IMR-90 (cell line): ENCODE measurements around the gene GPI. TPM values are rescaled to one million over a fixed set of nuclear protein-coding genes. Genes with fewer than 3 reads are reported as not detected.

Source experiments
- ATAC-seq: fragments of 200-7000 bp; cut with Tn5 transposase; 2 replicates; pipeline ENCODE4 v1.9.1; 2020; ENCODE audit warnings: low read depth, mild to moderate bottlenecking, moderate library complexity
- BruUV-seq: library from RNA; stranded (reverse); fragments of 400-500 nt; replicated peaks from 2 replicates; lab custom pipeline; 2021; lab: Mats Ljungman, UMichigan
- CTCF ChIA-PET: fragments of 300-600 bp; formaldehyde crosslinking; extraction: SDS; loops from one replicate; lab custom pipeline; 2021; ENCODE audit warnings: antibody characterized with exemption; lab: Yijun Ruan, JAX
- POLR2A ChIA-PET: fragments of 300-600 bp; sonication (Branson Sonifier 250); formaldehyde crosslinking; loops from one replicate; lab custom pipeline; 2022; ENCODE audit warnings: antibody characterized with exemption; ENCODE audit not compliant: unreplicated experiment; lab: Charles Lee
- DNase-seq: peaks from one replicate; pipeline ENCODE4 v3.0.0; 2013
- H2AFZ ChIP-seq: replicated peaks from 2 replicates; pipeline ENCODE3; 2013; ENCODE audit warnings: low read length, mild to moderate bottlenecking; ENCODE audit not compliant: poor library complexity
- H2AK5ac ChIP-seq: 2 replicates; pipeline ENCODE4 v1.6.1; 2013; ENCODE audit warnings: low read depth, low read length, inconsistent platforms
- H2AK9ac ChIP-seq: replicated peaks from 2 replicates; pipeline ENCODE3; 2013; ENCODE audit warnings: mild to moderate bottlenecking, low read depth, low read length, moderate library complexity; ENCODE audit not compliant: poor library complexity
- H2BK120ac ChIP-seq: 2 replicates; pipeline ENCODE4 v1.6.1; 2013; ENCODE audit warnings: low read depth, low read length, inconsistent platforms
- H2BK15ac ChIP-seq: 3 replicates; pipeline ENCODE4 v1.6.1; 2013; ENCODE audit warnings: low read depth, low read length, inconsistent platforms
- H2BK20ac ChIP-seq: 2 replicates; pipeline ENCODE4 v1.6.1; 2013; ENCODE audit warnings: low read depth, mild to moderate bottlenecking, inconsistent platforms, low read length, moderate library complexity
- H2BK5ac ChIP-seq: 2 replicates; pipeline ENCODE4 v1.6.1; 2013; ENCODE audit warnings: mild to moderate bottlenecking, low read depth, low read length, inconsistent platforms; ENCODE audit not compliant: poor library complexity, severe bottlenecking
- H3K14ac ChIP-seq: replicated peaks from 2 replicates; pipeline ENCODE4 v1.6.1; 2013; ENCODE audit warnings: low read depth, low read length, inconsistent platforms
- H3K18ac ChIP-seq: 2 replicates; pipeline ENCODE4 v1.6.1; 2013; ENCODE audit warnings: low read depth, low read length, control low read depth
- H3K23ac ChIP-seq: 2 replicates; pipeline ENCODE4 v1.6.1; 2013; ENCODE audit warnings: low read depth, low read length, inconsistent platforms
- H3K27ac ChIP-seq: 2 replicates; pipeline ENCODE4 v1.5.1; 2013; ENCODE audit warnings: mild to moderate bottlenecking, control low read depth, low read length; ENCODE audit not compliant: insufficient read depth
- H3K27me3 ChIP-seq: 2 replicates; pipeline ENCODE4 v1.6.1; 2013; ENCODE audit warnings: low read length; ENCODE audit not compliant: control insufficient read depth, insufficient read depth
- H3K36me3 ChIP-seq: 2 replicates; pipeline ENCODE4 v1.6.1; 2013; ENCODE audit warnings: low read length, mixed read lengths; ENCODE audit not compliant: control insufficient read depth, insufficient read depth
- H3K4ac ChIP-seq: 2 replicates; pipeline ENCODE4 v1.6.1; 2013; ENCODE audit warnings: low read depth, low read length, inconsistent platforms
- H3K4me1 ChIP-seq: 2 replicates; pipeline ENCODE4 v1.6.1; 2013; ENCODE audit warnings: low read length, mixed read lengths; ENCODE audit not compliant: control insufficient read depth, insufficient read depth
- H3K4me2 ChIP-seq: 2 replicates; pipeline ENCODE4 v1.6.1; 2013; ENCODE audit warnings: low read depth, mild to moderate bottlenecking, control low read depth, low read length, moderate library complexity
- H3K4me3 ChIP-seq: 2 replicates; pipeline ENCODE4 v1.5.1; 2013; ENCODE audit warnings: low read depth, mild to moderate bottlenecking, control low read depth, low read length, moderate library complexity; ENCODE audit not compliant: insufficient read depth
- H3K56ac ChIP-seq: 2 replicates; pipeline ENCODE4 v1.6.1; 2013; ENCODE audit warnings: low read length, inconsistent platforms; ENCODE audit not compliant: insufficient read depth; ENCODE audit errors: extremely low read depth
- H3K79me1 ChIP-seq, 2 experiments: 2 replicates each; pipeline ENCODE4 v1.6.1; 2013; ENCODE audit warnings: low read length in 2 of 2, inconsistent platforms in 1 of 2, low read depth in 1 of 2
- H3K9ac ChIP-seq: 2 replicates; pipeline ENCODE4 v1.6.1; 2013; ENCODE audit warnings: low read depth, low read length, control low read depth
- H3K9me1 ChIP-seq: 2 replicates; pipeline ENCODE4 v1.6.1; 2013; ENCODE audit warnings: low read length, inconsistent platforms; ENCODE audit not compliant: insufficient read depth
- H3K9me3 ChIP-seq: 2 replicates; pipeline ENCODE4 v1.6.1; 2013; ENCODE audit warnings: low read length; ENCODE audit not compliant: control insufficient read depth, insufficient read depth
- H4K20me1 ChIP-seq: 2 replicates; pipeline ENCODE4 v1.6.1; 2013; ENCODE audit warnings: low read length, inconsistent platforms; ENCODE audit not compliant: insufficient read depth
- H4K5ac ChIP-seq: 2 replicates; pipeline ENCODE4 v1.6.1; 2013; ENCODE audit warnings: mild to moderate bottlenecking, low read depth, low read length, control low read depth
- H4K8ac ChIP-seq, 2 experiments: 2 replicates each; pipeline ENCODE4 v1.6.1; 2013; ENCODE audit warnings: low read depth in 2 of 2, low read length in 2 of 2, control low read depth in 1 of 2, inconsistent platforms in 1 of 2
- H4K91ac ChIP-seq: 2 replicates; pipeline ENCODE4 v1.6.1; 2013; ENCODE audit warnings: low read depth, low read length, inconsistent platforms; ENCODE audit not compliant: insufficient read depth
- MAZ ChIP-seq: IDR thresholded peaks from 2 replicates; pipeline ENCODE4 v1.6.1; 2012; ENCODE audit warnings: low read depth, mild to moderate bottlenecking, low read length, improper control_type of control experiment, moderate library complexity, borderline replicate concordance
- NFE2L2 ChIP-seq: fragments of 150-350 bp; IDR thresholded peaks from 2 replicates; pipeline ENCODE4 v1.6.1; 2016; ENCODE audit warnings: low read depth, mild to moderate bottlenecking, low read length
- RAD21 ChIP-seq: IDR thresholded peaks from 2 replicates; pipeline ENCODE4 v1.6.1; 2012; ENCODE audit warnings: low read length, improper control_type of control experiment
- WGBS, 2 experiments: methylation state at CpG; one replicate each; pipeline versions ENCODE4 v1.1.5 to v1.1.7; 2013; ENCODE audit warnings: missing lambda C conversion rate in 2 of 2; ENCODE audit not compliant: insufficient read length in 1 of 2; ENCODE audit errors: extremely low coverage in 2 of 2; 5-methylcytosine and 5-hydroxymethylcytosine counted together
- dilution Hi-C: fragments of 300-500 bp; cut with HindIII; formaldehyde crosslinking; loops from one replicate; pipeline ENCODE4 v1.14.3; 2018; ENCODE audit warnings: low sequenced_read_pairs; ENCODE audit not compliant: unreplicated experiment
- in situ Hi-C: fragments of 300-500 bp; cut with MboI; formaldehyde crosslinking; loops from 3 replicates; pipeline ENCODE4 v1.14.3; 2019; ENCODE audit warnings: low sequenced_read_pairs, inconsistent platforms, mixed read lengths
- intact Hi-C: fragments of 100-400 bp; cut with micrococcal nuclease; formaldehyde crosslinking; loops from 2 replicates; pipeline ENCODE4 v1.10.0; 2022
- polyA plus RNA-seq, 3 experiments: library from polyadenylated mRNA; depleted of rRNA; stranded (reverse); fragments of >200 nt; gene quantifications; 2 replicates each; pipeline ENCODE4 v1.2.3, GENCODE V29; 2012; ENCODE audit warnings: low replicate concordance in 1 of 3
- total RNA-seq: library from RNA; depleted of rRNA; stranded (reverse); fragments of >200 nt; gene quantifications from 2 replicates; pipeline ENCODE4 v1.2.3, GENCODE V29; 2012
- TF ChIP-seq, protein P1 (sequence below): conservative IDR thresholded peaks from 2 replicates; pipeline ENCODE4 v1.5.1; 2012; ENCODE audit warnings: mild to moderate bottlenecking, low read depth, low read length, improper control_type of control experiment

Gene GPI
- total and polyA plus RNA-seq, 2 of the 4 experiments (the other 2 are of a cell fraction) = 147 to 239 TPM

DNA sequence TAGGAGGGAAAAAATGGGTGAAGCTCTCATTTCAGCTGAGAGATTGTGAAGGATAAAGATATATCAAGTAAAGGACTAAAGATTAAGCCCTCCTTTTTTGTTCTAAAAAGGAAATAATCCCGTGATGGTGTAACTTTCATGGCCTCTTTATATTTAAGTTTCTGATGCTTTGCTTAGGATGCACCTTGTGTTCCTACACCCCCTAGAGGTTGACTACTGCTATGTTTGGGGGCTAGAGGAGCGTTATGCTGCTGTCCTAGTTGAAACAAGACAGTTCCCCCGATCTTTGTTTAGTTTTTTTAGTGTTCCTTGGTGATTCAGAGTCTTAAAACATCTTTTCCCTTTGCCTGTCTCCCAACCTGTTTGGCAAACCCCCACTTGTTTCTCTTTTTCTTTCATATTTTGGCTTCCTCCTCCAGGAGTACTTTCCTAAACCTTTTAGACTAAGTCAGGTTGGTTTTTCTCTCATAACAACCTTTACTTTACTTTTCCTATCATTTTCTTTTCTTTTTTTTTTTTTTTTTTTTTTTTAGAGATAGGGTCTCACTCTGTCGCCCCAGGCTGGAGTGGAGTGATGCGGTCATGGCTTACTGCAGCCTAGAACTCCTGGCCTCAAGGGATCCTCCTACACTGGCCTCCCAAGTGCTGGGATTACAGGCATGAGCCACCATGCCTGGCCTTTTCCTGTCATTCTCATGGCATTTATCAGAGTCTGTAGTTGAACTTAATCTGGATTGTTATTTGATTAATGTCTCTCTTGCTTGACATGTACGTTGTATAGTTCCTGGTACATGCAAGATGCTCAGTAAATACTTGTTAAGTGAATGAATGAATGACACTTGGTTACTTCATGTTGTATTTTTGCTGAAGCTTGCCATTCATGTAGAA is 66.0 kb downstream of the GPI start:
- Histone ChIP-seq H4K91ac (no peak overlapping the region), H3K9ac (peak overlapping the region; percentile 19; the same call in 1 of the 2 replicates), H3K4me1 (peaks cover 22% of the 10 kb centered on the region), H3K14ac (no peak overlapping the region), H3K4me2 (peak overlapping the region; percentile 59), H2AK5ac (peak overlapping the region; percentile 35; the same call in 1 of the 2 replicates), H2AK9ac (no peak overlapping the region), H3K9me1 (peaks cover 7% of the 10 kb centered on the region; the same call in 1 of the 2 replicates), H2BK120ac (no peak overlapping the region), H4K8ac (no peak overlapping the region), H2BK15ac (no peak overlapping the region), H2BK20ac (no peak overlapping the region), H3K4me3 (peak overlapping the region; percentile 8; the same call in 1 of the 2 replicates), H3K23ac (peak overlapping the region; percentile 22), H3K27me3 (no peaks in the 10 kb centered on the region), H3K18ac (peak overlapping the region; percentile 43; the same call in 1 of the 2 replicates), H3K36me3 (peaks cover 15% of the 10 kb centered on the region), H3K79me1 (peaks cover 12 to 55% of the 10 kb centered on the region in 2 experiments; a peak in 3 of 4 replicates), H2AFZ (no peak overlapping the region), H2BK5ac (peak overlapping the region; percentile 60), H4K20me1 (peaks cover 62% of the 10 kb centered on the region), H3K4ac (no peak overlapping the region), H3K27ac (peak overlapping the region; percentile 54; the same call in 1 of the 2 replicates), H4K5ac (no peak overlapping the region), H3K56ac (no peak overlapping the region), H3K9me3 (no peaks in the 10 kb centered on the region)
- ChIA-PET POLR2A (no interaction called here), CTCF (interaction anchor here (0.6 to 0.7 kb wide), 2 partner anchors 10 to 54 kb away, joined by 3 to 4 read pairs; no protein-coding TSS in a partner anchor)
- intact Hi-C loops (loop anchor here (1.0 to 10.0 kb wide), 3 partner anchors 27 to 206 kb away; partner anchors contain the start of gene PDCD2L), in situ Hi-C loops (no loop called here), dilution Hi-C loops (no loop called here)
- BruUV-seq = TSS peak; percentile 52
- TF ChIP-seq NFE2L2 (no peak), RAD21 (peak; percentile 44), MAZ (peak; percentile 57)
- TF ChIP-seq, protein P1, sequence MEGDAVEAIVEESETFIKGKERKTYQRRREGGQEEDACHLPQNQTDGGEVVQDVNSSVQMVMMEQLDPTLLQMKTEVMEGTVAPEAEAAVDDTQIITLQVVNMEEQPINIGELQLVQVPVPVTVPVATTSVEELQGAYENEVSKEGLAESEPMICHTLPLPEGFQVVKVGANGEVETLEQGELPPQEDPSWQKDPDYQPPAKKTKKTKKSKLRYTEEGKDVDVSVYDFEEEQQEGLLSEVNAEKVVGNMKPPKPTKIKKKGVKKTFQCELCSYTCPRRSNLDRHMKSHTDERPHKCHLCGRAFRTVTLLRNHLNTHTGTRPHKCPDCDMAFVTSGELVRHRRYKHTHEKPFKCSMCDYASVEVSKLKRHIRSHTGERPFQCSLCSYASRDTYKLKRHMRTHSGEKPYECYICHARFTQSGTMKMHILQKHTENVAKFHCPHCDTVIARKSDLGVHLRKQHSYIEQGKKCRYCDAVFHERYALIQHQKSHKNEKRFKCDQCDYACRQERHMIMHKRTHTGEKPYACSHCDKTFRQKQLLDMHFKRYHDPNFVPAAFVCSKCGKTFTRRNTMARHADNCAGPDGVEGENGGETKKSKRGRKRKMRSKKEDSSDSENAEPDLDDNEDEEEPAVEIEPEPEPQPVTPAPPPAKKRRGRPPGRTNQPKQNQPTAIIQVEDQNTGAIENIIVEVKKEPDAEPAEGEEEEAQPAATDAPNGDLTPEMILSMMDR = peak; percentile 60
- DNase-seq (peak; percentile 68), ATAC-seq (peak; percentile 19; the same call in 1 of the 2 replicates)
- 0% methylated on average over 1 of the region's 6 CpGs; no CpG with 5 or more reads in 1 of the 2 experiments for WGBS, 2 experiments
